ENCODE measurements around the gene PAM.

Gene PAM

DNA sequence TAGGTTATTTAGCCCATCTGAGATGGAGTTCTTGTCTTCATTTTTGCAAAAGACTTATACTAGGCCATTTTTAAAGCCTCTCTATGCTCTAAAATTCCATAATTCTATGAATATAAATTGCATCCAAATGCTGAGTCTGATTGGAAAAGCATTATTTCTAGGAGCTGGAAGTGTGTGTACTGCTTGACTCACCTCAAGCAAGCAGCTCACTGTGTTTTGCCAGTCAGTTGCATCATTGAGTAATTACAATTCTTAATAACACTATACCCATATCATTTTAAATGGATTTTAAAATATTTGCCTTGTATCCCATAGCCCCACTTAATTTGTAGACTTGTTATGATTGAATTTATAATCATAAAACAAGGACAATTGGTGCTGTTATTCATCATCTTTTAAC lies 161.0 kb downstream of the PAM start:
- DNase-seq (ENCODE audit: insufficient read length) (no peak), FAIRE-seq (no peak)
- TF ChIP-seq TAF1 (IDR thresholded peaks at IDR 0.05; ENCODE audit: borderline replicate concordance, low read depth, low read length) = no peak
- TF ChIP-seq POLR2A (IDR thresholded peaks at IDR 0.05; ENCODE audit: low read depth, low read length) = no peak
- TF ChIP-seq POLR2AphosphoS5 (IDR thresholded peaks at IDR 0.05; ENCODE audit: low read depth, low read length) = no peak

DNA sequence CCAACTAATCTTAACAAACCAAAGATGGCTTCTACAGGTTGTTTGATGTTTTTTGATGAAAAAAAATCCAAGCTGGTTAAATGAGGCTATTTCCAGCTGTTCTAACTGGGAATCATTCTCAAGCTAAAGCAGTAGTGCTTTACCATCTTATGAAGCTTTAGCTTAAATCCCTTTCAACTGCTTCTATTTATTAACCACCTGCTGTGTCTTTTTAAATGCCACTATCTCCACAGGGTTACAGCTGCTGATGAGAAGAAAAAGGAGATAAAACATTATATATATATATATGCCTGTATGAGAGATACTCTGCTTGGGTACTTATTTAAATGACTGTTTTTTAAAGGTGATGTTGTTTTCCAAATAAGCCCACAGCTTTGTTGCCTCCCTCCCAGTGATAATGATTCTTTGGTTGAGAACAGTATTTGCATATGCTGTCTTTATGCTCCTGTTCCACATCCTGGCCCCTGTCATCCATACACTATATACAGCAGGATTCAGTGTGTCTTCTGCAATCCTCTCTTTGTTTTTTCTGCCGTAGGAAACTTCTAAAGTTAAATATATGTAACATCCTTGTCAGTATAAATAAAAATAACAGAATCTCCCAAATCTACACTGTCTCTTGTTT lies 164.0 kb downstream of the PAM start:
- no peak for DNase-seq (ENCODE audit: insufficient read length)
- TF ChIP-seq POLR2A (IDR thresholded peaks at IDR 0.05; ENCODE audit: low read depth, low read length) (no peak), POLR2AphosphoS5 (IDR thresholded peaks at IDR 0.05; ENCODE audit: low read depth, low read length) (no peak), TAF1 (IDR thresholded peaks at IDR 0.05; ENCODE audit: borderline replicate concordance, low read depth, low read length) (no peak)
- FAIRE-seq = no peak

DNA sequence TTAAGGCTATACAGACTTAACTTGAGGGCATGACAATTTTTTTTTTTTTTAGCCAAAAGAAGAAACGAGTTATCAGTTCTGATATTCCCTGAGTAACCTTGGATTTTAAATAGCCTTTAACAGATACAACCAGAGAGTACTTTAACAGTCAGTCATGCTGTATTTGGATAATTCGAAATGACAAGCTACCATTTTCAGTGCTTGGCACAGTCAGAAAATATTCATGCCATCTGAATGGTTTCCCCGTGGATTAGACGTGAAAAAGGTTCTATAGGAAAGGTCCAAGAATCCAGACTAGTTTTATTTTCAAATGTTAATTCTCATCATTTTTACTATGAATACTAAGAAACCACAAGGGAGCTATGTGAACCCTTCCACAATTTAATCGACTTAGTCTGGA lies 165.7 kb downstream of the PAM start:
- FAIRE-seq (no peak), DNase-seq (ENCODE audit: insufficient read length) (no peak)
- TF ChIP-seq POLR2AphosphoS5 (IDR thresholded peaks at IDR 0.05; ENCODE audit: low read depth, low read length) = no peak
- no peak for TF ChIP-seq POLR2A (IDR thresholded peaks at IDR 0.05; ENCODE audit: low read depth, low read length)
- TF ChIP-seq TAF1 (IDR thresholded peaks at IDR 0.05; ENCODE audit: borderline replicate concordance, low read depth, low read length) = no peak

DNA sequence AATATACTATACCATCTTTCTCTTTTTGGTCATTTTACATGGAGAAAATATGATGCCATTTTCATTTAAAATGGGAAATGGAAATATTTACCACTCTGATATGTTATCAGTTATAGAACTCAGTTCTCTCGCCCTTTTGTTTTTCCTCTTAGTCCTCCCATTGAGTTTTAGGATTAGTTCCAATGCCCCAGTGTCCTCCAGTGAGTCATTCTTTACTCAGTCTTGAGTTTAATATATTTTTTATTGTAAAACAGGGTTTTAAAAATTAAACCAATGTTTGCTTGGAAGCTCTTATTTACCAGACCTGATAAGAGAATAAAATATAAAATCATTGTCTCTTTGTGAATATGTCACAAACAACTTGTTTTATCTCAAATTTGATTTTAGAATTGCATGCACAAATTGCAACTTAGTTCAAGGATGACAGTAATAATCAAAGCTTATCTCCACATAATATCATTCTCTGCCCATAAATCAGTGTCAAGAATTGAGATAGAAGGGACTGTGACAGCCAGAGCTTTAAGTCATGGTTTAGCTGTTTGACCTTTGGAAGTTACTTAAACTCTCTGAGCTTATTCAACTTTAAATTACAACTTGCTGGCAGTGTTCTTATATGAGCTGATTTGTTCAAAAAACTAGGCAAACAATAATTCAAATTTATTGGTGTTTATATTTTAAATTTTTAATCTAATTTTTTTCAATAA lies 166.4 kb downstream of the PAM start:
- FAIRE-seq = no peak

DNA sequence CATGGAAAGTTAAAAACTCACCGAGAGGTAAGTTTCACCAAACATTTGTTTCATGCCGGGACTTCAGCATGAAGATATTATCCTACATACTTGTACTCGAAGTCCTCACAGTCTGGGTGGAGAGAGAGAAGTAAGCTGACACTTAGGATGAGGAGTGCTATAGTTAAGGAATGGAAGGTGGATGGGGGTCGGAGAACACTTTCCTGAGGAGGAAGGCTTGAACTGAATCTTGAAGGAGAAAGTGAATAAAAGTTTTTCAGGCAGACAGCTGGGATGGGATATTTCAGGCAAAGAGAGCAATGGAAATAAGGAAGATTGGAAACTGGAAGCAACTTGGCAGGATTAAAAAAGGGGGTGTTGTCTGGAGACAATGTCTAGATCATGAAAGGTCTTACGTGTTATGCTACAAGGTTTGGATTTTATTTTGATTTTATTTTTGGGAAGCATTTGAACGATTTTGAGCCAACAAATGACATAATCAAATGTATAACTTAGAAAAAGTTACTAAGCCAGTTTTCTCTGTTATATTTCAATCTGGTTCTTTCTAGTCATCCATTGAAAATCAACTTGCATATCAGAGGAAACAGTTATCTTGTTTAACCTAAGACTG lies 167.1 kb downstream of the PAM start:
- TF ChIP-seq POLR2A (IDR thresholded peaks at IDR 0.05; ENCODE audit: low read depth, low read length) = no peak
- no peak for TF ChIP-seq TAF1 (IDR thresholded peaks at IDR 0.05; ENCODE audit: borderline replicate concordance, low read depth, low read length)
- TF ChIP-seq POLR2AphosphoS5 (IDR thresholded peaks at IDR 0.05; ENCODE audit: low read depth, low read length) = no peak
- FAIRE-seq = no peak
- DNase-seq (ENCODE audit: insufficient read length) = no peak

More for the DNA sequence above, 166.4 kb downstream of the PAM start:
- DNase-seq (ENCODE audit: insufficient read length) = no peak
- TF ChIP-seq TAF1 (IDR thresholded peaks at IDR 0.05; ENCODE audit: borderline replicate concordance, low read depth, low read length) = no peak
- TF ChIP-seq POLR2A (IDR thresholded peaks at IDR 0.05; ENCODE audit: low read depth, low read length) = no peak
- no peak for TF ChIP-seq POLR2AphosphoS5 (IDR thresholded peaks at IDR 0.05; ENCODE audit: low read depth, low read length)

DNA sequence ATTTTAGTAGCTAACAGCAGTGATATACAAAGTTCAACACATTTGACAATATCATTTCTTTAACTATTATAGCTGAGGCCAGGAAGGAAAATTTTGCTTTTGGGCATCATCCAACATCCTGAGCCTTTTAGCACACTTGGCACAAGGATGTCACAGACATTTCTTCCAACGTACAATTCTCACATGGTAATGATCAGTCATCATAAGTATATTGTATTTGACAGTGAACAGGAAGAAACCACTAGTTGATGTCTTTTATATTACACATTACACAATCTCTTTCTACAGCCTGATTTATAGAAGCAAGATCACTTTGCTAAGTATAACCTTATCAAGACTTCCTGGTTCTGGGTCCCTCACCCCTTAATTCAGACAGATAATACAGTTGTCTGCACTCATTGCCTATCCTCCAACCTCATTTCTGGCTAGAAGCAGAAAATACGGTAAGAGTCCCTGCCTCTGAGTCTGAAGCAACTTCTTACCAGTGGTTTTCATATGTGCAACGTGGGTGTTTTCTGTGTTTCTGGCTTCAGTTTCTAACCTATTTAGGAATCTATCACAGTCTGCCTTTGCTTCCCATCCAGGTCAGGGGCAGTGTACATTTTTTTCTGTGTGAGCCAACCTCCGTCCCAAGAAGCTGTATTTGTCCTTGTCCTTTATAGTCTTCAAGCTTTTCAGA lies 167.8 kb downstream of the PAM start:
- FAIRE-seq (no peak), DNase-seq (ENCODE audit: insufficient read length) (no peak)

DNA sequence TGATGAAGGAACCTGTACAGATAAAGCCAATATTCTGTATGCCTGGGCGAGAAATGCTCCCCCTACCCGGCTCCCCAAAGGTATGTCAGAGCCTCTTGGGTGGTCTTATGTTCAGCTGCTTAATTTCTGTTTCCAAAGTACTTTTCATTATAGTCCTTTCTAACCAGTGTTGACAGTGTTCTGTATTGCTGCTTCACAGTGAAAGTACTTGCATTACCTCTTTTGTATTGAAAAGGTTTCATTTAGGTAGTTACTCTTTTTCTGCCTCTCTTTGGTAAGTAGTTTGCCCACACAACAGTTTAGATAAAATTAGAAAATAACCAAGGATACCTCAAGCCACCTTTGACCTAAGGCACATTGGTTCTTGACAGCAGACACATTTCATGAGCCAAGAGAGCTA lies 169.9 kb downstream of the PAM start:
- TF ChIP-seq POLR2AphosphoS5 (IDR thresholded peaks at IDR 0.05; ENCODE audit: low read depth, low read length) (no peak), TAF1 (IDR thresholded peaks at IDR 0.05; ENCODE audit: borderline replicate concordance, low read depth, low read length) (no peak), POLR2A (IDR thresholded peaks at IDR 0.05; ENCODE audit: low read depth, low read length) (no peak)
- no peak for FAIRE-seq
- DNase-seq (ENCODE audit: insufficient read length) = no peak

More for the DNA sequence above, 167.8 kb downstream of the PAM start:
- TF ChIP-seq POLR2A (IDR thresholded peaks at IDR 0.05; ENCODE audit: low read depth, low read length) = no peak
- no peak for TF ChIP-seq POLR2AphosphoS5 (IDR thresholded peaks at IDR 0.05; ENCODE audit: low read depth, low read length)
- no peak for TF ChIP-seq TAF1 (IDR thresholded peaks at IDR 0.05; ENCODE audit: borderline replicate concordance, low read depth, low read length)

DNA sequence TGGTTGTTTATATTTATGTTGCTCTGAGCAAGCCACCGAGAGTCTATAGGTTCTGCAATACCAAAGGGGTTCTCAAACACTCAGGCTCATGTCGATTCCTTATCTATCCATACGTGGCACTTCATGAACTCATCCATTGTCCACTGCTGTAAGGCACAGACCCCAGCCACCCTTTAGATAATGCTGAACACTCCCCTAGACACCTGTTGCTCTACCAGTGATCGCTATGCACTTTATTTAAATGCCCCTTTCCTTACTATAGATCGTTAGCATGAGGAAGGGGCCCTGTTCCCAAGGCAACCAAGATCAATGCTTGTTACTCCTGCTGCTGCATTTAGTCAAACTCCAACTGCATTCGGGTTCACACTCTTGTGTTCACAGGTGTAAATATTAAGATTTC lies 171.9 kb downstream of the PAM start:
- no peak for DNase-seq (ENCODE audit: insufficient read length)
- no peak for TF ChIP-seq TAF1 (IDR thresholded peaks at IDR 0.05; ENCODE audit: borderline replicate concordance, low read depth, low read length)
- TF ChIP-seq POLR2A (IDR thresholded peaks at IDR 0.05; ENCODE audit: low read depth, low read length) = no peak
- TF ChIP-seq POLR2AphosphoS5 (IDR thresholded peaks at IDR 0.05; ENCODE audit: low read depth, low read length) = no peak
- no peak for FAIRE-seq

DNA sequence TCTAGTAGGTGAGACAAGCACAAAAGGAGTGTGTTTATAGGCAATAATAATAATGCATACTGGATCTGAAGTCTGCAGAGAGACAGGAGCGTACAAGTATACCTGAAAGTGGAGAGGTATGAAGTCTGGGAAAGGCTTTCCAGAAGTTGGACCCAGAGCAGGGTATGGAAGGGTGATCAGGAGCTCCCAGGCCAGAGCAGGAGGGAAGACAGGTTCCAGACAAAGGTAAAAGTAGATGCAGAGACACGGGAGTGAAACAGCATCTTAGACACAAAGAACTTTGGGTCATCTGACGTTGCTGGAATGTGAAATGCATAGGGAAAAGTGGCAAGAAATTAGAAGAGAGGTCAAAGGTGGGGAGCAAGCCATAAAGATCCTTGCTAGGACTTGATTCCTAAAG lies 175.1 kb downstream of the PAM start:
- TF ChIP-seq POLR2A (IDR thresholded peaks at IDR 0.05; ENCODE audit: low read depth, low read length) (no peak), POLR2AphosphoS5 (IDR thresholded peaks at IDR 0.05; ENCODE audit: low read depth, low read length) (no peak), TAF1 (IDR thresholded peaks at IDR 0.05; ENCODE audit: borderline replicate concordance, low read depth, low read length) (no peak)
- FAIRE-seq (no peak), DNase-seq (ENCODE audit: insufficient read length) (no peak)

DNA sequence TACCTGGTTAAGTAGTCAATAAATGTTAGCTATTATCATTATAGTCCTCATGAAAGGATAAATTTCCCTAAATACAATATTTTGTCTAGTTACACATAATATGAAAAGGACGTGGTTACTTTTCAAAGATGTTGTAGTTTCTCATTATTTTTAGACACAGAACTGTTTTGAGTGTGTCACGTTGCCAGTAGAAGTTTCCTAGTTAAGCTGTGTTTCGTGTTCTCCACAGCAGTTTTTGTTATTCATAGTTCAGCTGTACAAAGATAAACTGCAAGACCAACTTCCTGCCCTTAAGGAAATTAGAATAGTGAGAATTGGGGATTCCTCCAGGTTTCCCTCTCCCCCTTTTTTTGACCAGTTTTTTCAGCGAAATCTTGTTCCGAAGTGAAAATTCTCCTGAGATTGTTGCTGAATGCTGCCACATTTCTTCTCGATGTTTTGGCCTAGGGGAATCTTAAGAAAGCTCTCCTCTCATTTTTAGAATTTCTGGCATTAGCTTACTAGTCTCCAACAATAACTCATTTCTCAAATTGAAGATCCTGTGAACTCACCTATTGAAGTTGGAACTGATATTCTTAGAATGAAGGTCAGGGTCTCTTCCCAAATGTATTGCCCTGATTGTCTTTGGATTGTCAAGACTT lies 176.1 kb downstream of the PAM start:
- TF ChIP-seq POLR2A (IDR thresholded peaks at IDR 0.05; ENCODE audit: low read depth, low read length) = no peak
- TF ChIP-seq POLR2AphosphoS5 (IDR thresholded peaks at IDR 0.05; ENCODE audit: low read depth, low read length) = no peak
- no peak for TF ChIP-seq TAF1 (IDR thresholded peaks at IDR 0.05; ENCODE audit: borderline replicate concordance, low read depth, low read length)
- FAIRE-seq = no peak
- no peak for DNase-seq (ENCODE audit: insufficient read length)

DNA sequence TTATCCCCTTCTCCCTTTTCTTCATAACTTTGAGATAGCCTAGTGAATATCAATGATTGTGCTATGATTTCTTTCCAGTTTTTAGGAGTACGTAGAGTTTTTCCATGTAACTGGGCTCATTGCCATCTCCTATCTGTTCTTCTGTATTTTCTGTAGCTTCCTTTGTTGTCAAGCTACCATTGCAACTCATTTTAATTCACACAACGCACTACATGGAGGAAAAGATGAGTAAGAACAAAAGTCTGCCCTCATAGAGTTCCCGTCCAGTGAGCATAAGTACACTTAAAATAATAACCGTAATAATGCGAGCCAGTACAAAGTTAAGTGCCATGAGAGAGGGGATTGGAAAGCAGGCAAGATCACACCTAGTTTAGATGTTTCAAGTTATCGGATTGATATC lies 177.7 kb downstream of the PAM start:
- TF ChIP-seq POLR2AphosphoS5 (IDR thresholded peaks at IDR 0.05; ENCODE audit: low read depth, low read length) (no peak), TAF1 (IDR thresholded peaks at IDR 0.05; ENCODE audit: borderline replicate concordance, low read depth, low read length) (no peak), POLR2A (IDR thresholded peaks at IDR 0.05; ENCODE audit: low read depth, low read length) (no peak)
- DNase-seq (ENCODE audit: insufficient read length) (no peak), FAIRE-seq (peak; percentile 36)

Data from GM12892 (cell line).